Measurements from ENCODE around the gene PEPD. TPM values are rescaled to one million over a fixed set of nuclear protein-coding genes. Genes with fewer than 3 reads are reported as not detected.

Gene PEPD
- total RNA-seq, 1 experiment from 2014 or later = 83.1 TPM

DNA sequence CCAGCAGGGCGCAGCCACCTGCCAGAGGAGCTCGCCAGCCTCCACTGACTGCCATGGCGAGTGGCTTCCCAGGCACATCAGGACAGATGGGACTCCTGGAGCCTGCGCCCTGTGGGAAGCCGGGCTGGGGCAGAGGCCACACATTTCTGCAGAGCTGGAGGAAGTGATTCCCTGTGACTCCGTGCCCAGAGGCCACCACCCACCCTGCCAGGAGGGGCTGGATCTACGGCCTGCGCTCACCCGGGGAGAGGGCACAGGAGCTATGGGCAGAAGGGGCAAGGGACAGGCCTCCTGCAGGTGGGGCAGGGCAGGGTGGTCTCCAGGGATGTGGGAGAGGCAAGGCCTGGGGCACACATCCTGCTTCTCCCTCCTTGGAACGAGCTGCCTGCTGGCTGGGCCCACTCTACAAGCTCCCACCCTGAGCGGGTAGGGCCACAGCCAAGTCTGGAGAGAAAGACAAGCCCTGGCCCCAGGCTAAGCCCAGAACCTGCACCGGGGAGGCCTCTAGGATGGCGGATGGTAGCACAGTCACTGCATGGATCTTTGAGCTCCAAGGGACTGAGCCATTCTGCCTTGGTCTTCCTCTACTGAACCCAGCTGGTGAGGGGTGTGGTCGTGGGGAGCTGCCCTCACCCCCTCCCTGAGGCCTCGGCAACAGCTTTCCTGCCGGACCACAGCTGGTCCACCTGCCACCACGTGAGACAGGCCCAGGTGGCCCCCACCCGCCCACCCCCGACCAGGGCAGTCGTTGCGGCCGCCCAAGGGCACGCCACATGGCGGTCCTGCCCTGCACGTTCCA, 107.5 kb downstream of the PEPD start (continued):
- TF ChIP-seq, protein P1, sequence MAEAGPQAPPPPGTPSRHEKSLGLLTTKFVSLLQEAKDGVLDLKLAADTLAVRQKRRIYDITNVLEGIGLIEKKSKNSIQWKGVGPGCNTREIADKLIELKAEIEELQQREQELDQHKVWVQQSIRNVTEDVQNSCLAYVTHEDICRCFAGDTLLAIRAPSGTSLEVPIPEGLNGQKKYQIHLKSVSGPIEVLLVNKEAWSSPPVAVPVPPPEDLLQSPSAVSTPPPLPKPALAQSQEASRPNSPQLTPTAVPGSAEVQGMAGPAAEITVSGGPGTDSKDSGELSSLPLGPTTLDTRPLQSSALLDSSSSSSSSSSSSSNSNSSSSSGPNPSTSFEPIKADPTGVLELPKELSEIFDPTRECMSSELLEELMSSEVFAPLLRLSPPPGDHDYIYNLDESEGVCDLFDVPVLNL (CRISPR knock-in tag; IDR thresholded peaks at IDR 0.05; ENCODE audit: borderline replicate concordance, low read depth) = no peak
- TF ChIP-seq ESRRA (CRISPR knock-in tag; IDR thresholded peaks at IDR 0.05; ENCODE audit: borderline replicate concordance) (no peak), FOXP1 (CRISPR knock-in tag; IDR thresholded peaks at IDR 0.05; ENCODE audit: borderline replicate concordance) (no peak), NR2C2 (CRISPR knock-in tag; IDR thresholded peaks at IDR 0.05) (no peak)
- TF ChIP-seq, protein P2, sequence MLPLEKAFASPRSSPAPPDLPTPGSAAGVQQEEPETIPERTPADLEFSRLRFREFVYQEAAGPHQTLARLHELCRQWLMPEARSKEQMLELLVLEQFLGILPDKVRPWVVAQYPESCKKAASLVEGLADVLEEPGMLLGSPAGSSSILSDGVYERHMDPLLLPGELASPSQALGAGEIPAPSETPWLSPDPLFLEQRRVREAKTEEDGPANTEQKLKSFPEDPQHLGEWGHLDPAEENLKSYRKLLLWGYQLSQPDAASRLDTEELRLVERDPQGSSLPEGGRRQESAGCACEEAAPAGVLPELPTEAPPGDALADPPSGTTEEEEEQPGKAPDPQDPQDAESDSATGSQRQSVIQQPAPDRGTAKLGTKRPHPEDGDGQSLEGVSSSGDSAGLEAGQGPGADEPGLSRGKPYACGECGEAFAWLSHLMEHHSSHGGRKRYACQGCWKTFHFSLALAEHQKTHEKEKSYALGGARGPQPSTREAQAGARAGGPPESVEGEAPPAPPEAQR (CRISPR knock-in tag; IDR thresholded peaks at IDR 0.05) = no peak
- TF ChIP-seq, protein P3, sequence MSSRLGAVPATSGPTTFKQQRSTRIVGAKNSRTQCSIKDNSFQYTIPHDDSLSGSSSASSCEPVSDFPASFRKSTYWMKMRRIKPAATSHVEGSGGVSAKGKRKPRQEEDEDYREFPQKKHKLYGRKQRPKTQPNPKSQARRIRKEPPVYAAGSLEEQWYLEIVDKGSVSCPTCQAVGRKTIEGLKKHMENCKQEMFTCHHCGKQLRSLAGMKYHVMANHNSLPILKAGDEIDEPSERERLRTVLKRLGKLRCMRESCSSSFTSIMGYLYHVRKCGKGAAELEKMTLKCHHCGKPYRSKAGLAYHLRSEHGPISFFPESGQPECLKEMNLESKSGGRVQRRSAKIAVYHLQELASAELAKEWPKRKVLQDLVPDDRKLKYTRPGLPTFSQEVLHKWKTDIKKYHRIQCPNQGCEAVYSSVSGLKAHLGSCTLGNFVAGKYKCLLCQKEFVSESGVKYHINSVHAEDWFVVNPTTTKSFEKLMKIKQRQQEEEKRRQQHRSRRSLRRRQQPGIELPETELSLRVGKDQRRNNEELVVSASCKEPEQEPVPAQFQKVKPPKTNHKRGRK (CRISPR knock-in tag; IDR thresholded peaks at IDR 0.05; ENCODE audit: borderline replicate concordance) = no peak

DNA sequence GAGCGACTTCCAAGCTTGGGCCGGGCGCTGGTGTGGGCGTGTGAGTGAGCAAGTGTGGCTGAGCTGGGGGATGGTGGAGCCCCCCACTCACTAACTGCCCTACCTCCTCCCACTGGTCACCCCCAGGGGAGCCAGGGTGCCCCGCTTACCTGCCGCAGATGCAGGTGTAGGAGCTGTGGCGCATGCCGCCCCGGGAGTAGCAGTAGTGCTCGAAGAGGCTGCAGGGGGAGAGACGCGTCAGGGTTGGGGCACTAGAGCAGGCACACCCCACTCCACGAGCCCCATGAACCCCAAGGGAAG, 108.2 kb downstream of the PEPD start:
- no peaks in the 10 kb centered on the region for H3K36me3 Mint-ChIP-seq
- ATAC-seq = no peak

DNA sequence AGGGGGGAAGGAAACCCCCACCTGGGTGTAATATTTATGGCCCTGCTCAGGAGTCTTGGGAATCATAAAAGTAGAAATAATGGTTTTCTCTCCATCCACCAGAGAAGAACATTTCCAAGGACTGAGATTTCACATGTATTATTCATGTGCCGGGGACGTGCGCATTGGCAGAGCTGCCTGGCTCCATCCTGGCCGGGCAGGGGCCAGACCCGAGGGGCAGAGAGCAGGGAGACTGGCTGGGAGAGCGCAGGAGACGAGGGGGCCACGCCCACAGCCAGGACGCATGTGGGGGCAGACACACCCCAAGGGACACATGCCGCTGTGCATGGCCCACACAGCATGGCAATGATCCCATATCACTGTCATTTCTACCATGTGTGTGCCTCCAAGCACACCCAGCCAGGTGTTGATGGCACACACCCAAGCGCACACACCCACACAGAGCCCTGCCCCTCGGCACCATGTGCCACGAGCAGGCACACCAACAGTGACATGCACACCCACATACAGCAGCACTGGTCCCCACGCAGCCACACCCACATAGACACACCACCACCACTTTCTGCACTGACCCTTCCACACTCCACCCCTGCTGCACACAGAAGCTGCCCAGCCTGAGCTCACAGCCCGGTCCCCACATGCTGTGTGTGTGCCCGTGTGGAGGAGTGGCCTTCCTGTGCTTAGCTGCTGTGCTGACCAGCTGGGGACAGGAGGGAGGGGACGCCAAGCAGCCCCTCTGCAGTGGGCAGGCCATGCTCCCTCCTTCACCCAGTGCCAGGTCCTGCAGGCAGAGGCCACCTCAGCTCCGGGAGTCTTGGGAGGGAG, 108.8 kb downstream of the PEPD start:
- CTCF ChIA-PET = interaction anchor here (0.7 to 3.1 kb wide), 5 partner anchors 15 to 358 kb away, joined by 3 to 9 read pairs (median 3); no protein-coding TSS in a partner anchor
- Mint-ChIP-seq H3K4me3 (no peak overlapping the region), H3K4me1 (peaks cover 6% of the 10 kb centered on the region), H3K27me3 (ENCODE audit: low read depth) (no peaks in the 10 kb centered on the region), H3K9me3 (no peaks in the 10 kb centered on the region), H3K36me3 (no peaks in the 10 kb centered on the region), H3K27ac (0 out of 2 replicates have a peak overlapping the region, but pooled peaks have one; percentile 41)
- DNase-seq (ENCODE audit: low spot score) (no peak), ATAC-seq (no peak)
- POLR2A ChIA-PET = interaction anchor here (0.5 kb wide), 1 partner anchor 357 kb away, joined by 4 read pairs; no protein-coding TSS in a partner anchor
- TF ChIP-seq SMAD3 (CRISPR knock-in tag; IDR thresholded peaks at IDR 0.05; ENCODE audit: borderline replicate concordance) (no peak), NFYB (CRISPR knock-in tag; conservative IDR thresholded peaks at IDR 0.05; ENCODE audit: low read depth) (no peak), SP1 (CRISPR knock-in tag; conservative IDR thresholded peaks at IDR 0.05) (no peak), ETV6 (CRISPR knock-in tag; IDR thresholded peaks at IDR 0.05) (no peak), NFE2L1 (CRISPR knock-in tag; IDR thresholded peaks at IDR 0.05) (no peak), FOXP1 (CRISPR knock-in tag; IDR thresholded peaks at IDR 0.05; ENCODE audit: borderline replicate concordance) (no peak), TP53 (CRISPR knock-in tag; IDR thresholded peaks at IDR 0.05) (no peak), CREB1 (CRISPR knock-in tag; IDR thresholded peaks at IDR 0.05) (no peak), HMGA2 (CRISPR knock-in tag; IDR thresholded peaks at IDR 0.05) (no peak), TCF7 (CRISPR knock-in tag; IDR thresholded peaks at IDR 0.05; ENCODE audit: low read depth) (no peak)
- TF ChIP-seq, protein P4, sequence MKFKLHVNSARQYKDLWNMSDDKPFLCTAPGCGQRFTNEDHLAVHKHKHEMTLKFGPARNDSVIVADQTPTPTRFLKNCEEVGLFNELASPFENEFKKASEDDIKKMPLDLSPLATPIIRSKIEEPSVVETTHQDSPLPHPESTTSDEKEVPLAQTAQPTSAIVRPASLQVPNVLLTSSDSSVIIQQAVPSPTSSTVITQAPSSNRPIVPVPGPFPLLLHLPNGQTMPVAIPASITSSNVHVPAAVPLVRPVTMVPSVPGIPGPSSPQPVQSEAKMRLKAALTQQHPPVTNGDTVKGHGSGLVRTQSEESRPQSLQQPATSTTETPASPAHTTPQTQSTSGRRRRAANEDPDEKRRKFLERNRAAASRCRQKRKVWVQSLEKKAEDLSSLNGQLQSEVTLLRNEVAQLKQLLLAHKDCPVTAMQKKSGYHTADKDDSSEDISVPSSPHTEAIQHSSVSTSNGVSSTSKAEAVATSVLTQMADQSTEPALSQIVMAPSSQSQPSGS (CRISPR knock-in tag; IDR thresholded peaks at IDR 0.05; ENCODE audit: borderline replicate concordance, low read depth) = no peak
- TF ChIP-seq, protein P5, sequence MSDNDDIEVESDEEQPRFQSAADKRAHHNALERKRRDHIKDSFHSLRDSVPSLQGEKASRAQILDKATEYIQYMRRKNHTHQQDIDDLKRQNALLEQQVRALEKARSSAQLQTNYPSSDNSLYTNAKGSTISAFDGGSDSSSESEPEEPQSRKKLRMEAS (CRISPR knock-in tag; IDR thresholded peaks at IDR 0.05) = no peak
- TF ChIP-seq, protein P6, sequence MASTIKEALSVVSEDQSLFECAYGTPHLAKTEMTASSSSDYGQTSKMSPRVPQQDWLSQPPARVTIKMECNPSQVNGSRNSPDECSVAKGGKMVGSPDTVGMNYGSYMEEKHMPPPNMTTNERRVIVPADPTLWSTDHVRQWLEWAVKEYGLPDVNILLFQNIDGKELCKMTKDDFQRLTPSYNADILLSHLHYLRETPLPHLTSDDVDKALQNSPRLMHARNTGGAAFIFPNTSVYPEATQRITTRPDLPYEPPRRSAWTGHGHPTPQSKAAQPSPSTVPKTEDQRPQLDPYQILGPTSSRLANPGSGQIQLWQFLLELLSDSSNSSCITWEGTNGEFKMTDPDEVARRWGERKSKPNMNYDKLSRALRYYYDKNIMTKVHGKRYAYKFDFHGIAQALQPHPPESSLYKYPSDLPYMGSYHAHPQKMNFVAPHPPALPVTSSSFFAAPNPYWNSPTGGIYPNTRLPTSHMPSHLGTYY (CRISPR knock-in tag; IDR thresholded peaks at IDR 0.05) = no peak

More for the DNA sequence above, 108.2 kb downstream of the PEPD start:
- Mint-ChIP-seq H3K9me3 (no peaks in the 10 kb centered on the region), H3K27me3 (ENCODE audit: low read depth) (no peaks in the 10 kb centered on the region), H3K27ac (no peak overlapping the region), H3K4me3 (no peak overlapping the region), H3K4me1 (peaks cover 6% of the 10 kb centered on the region)
- ChIA-PET CTCF (interaction anchor here (0.7 to 3.1 kb wide), 5 partner anchors 9 to 358 kb away, joined by 3 to 9 read pairs (median 6); no protein-coding TSS in a partner anchor), POLR2A (interaction anchor here (0.5 kb wide), 1 partner anchor 357 kb away, joined by 4 read pairs; no protein-coding TSS in a partner anchor)
- no peak for DNase-seq (ENCODE audit: low spot score)
- TF ChIP-seq KAT7 (CRISPR knock-in tag; IDR thresholded peaks at IDR 0.05; ENCODE audit: borderline replicate concordance) = no peak

All from WTC11 (cell line).